Measurements from ENCODE around the gene PHACTR4. TPM values are rescaled to one million over a fixed set of nuclear protein-coding genes. Genes with fewer than 3 reads are reported as not detected.

Gene PHACTR4
- total and polyA plus RNA-seq, 2 experiments from 2014 or later = 35.4 to 47.1 TPM

GRCh38 chr1:28534671-28535070 lies 165.1 kb downstream of the PHACTR4 start (continued):
- no peak for TF ChIP-seq REST (IDR thresholded peaks at IDR 0.05; ENCODE audit: unreplicated experiment)

- ATAC-seq (no peak), DNase-seq (ENCODE audit: low spot score) (no peak)
- H3F3A ChIP-seq (replicated peaks; ENCODE audit: low read depth) = peaks cover 7% of the 10 kb centered on the region
- H3K36me3 Mint-ChIP-seq (ENCODE audit: low read depth) = peaks cover 79% of the 10 kb centered on the region
- no peak for TF ChIP-seq POLR2AphosphoS5 (IDR thresholded peaks at IDR 0.05; ENCODE audit: low read depth)
- no peak for TF ChIP-seq ETS1 (IDR thresholded peaks at IDR 0.05)
- TF ChIP-seq ZNF462 (CRISPR knock-in tag; IDR thresholded peaks at IDR 0.05) = no peak
- no peak for TF ChIP-seq ZNF114 (CRISPR knock-in tag; IDR thresholded peaks at IDR 0.05)
- H3K4me3 ChIP-seq = no peak overlapping the region
- H3K79me2 ChIP-seq (replicated peaks; ENCODE audit: insufficient read depth) = no peaks in the 10 kb centered on the region
- H2AFZ ChIP-seq = no peak overlapping the region
- H3K4me1 ChIP-seq (ENCODE audit: insufficient read depth) = no peaks in the 10 kb centered on the region
- H3K9me2 ChIP-seq (ENCODE audit: insufficient read depth) = no peaks in the 10 kb centered on the region
- H3K27me3 ChIP-seq (ENCODE audit: insufficient read depth) = no peaks in the 10 kb centered on the region
- no peaks in the 10 kb centered on the region; the same call in 2 of the 3 replicates for H3K9me3 Mint-ChIP-seq
- H3K27me3 Mint-ChIP-seq (ENCODE audit: insufficient read depth, low read depth, poor library complexity) = peaks cover 2% of the 10 kb centered on the region
- H3K4me2 ChIP-seq = no peak overlapping the region
- H3K27ac Mint-ChIP-seq = no peak overlapping the region
- H3K27ac ChIP-seq (ENCODE audit: low read depth) = no peak overlapping the region
- H3K36me3 ChIP-seq (ENCODE audit: insufficient read depth) = peaks cover 20% of the 10 kb centered on the region; the same call in 1 of the 2 replicates
- H4K20me1 ChIP-seq (replicated peaks; ENCODE audit: insufficient read depth) = peaks cover 2% of the 10 kb centered on the region
- no peak overlapping the region for H3K4me3 Mint-ChIP-seq
- H3K4me1 Mint-ChIP-seq = no peaks in the 10 kb centered on the region; the same call in 2 of the 3 replicates
These were observed 165.6 kb downstream of the PHACTR4 start for GRCh38 chr1:28535180-28535579.

Data from GM23338 (cell line).